Erythroblast (primary cell): ENCODE results near the gene DIP2B.
"Not testable (repeated sequence)": the region's sequence is repeated elsewhere in the genome, so short reads cannot be mapped to it uniquely, and the experiment has no call there.

ENCODE experiments used
- GATA1 ChIP-seq: IDR thresholded peaks from 2 replicates; pipeline ENCODE4 v1.6.1; 2011; ENCODE audit warnings: low read depth, mild to moderate bottlenecking, control low read depth, low read length, moderate library complexity
- POLR2A ChIP-seq: IDR thresholded peaks from 2 replicates; pipeline ENCODE4 v1.6.1; 2011; ENCODE audit warnings: mild to moderate bottlenecking, low read length

- not testable (repeated sequence) for TF ChIP-seq POLR2A, GATA1
Measured at GRCh38 chr12:50498119-50498518, 6.7 kb upstream of the DIP2B start.
